Trophoblast cell (in vitro differentiated cells and primary cell): ENCODE results near the gene MTHFD1L.

Source experiments
- DNase-seq, 2 donors: peaks; one replicate each; pipeline ENCODE4 v3.0.0-alpha.2; 2016
- H2AFZ ChIP-seq: 2 replicates; pipeline ENCODE4 v1.6.1; 2013; ENCODE audit warnings: low read length, moderate library complexity, mild to moderate bottlenecking; ENCODE audit not compliant: insufficient read depth, poor library complexity
- H2AK5ac ChIP-seq: 2 replicates; pipeline ENCODE4 v1.6.1; 2013; ENCODE audit warnings: mild to moderate bottlenecking, low read length
- H2BK120ac ChIP-seq: 2 replicates; pipeline ENCODE4 v1.6.1; 2013; ENCODE audit warnings: low read length, mild to moderate bottlenecking, moderate library complexity; ENCODE audit not compliant: insufficient read depth, poor library complexity
- H2BK12ac ChIP-seq: 2 replicates; pipeline ENCODE4 v1.6.1; 2013; ENCODE audit warnings: mild to moderate bottlenecking, low read length, moderate library complexity
- H2BK5ac ChIP-seq: 2 replicates; pipeline ENCODE4 v1.6.1; 2013; ENCODE audit warnings: low read length, low read depth, moderate library complexity, mild to moderate bottlenecking; ENCODE audit not compliant: poor library complexity
- H3K14ac ChIP-seq: 2 replicates; pipeline ENCODE4 v1.6.1; 2013; ENCODE audit warnings: mild to moderate bottlenecking, low read length
- H3K18ac ChIP-seq: 2 replicates; pipeline ENCODE4 v1.6.1; 2013; ENCODE audit warnings: mild to moderate bottlenecking, low read length
- H3K23ac ChIP-seq: 2 replicates; pipeline ENCODE4 v1.6.1; 2013; ENCODE audit warnings: low read length
- H3K27ac ChIP-seq: 2 replicates; pipeline ENCODE4 v1.5.1; 2013; ENCODE audit warnings: low read depth, mild to moderate bottlenecking, inconsistent platforms, low read length, moderate library complexity
- H3K27me3 ChIP-seq: 2 replicates; pipeline ENCODE4 v1.6.1; 2013; ENCODE audit warnings: inconsistent platforms, mild to moderate bottlenecking, low read length, moderate library complexity; ENCODE audit not compliant: insufficient read depth
- H3K36me3 ChIP-seq, 2 experiments: 1 replicate in 1 of 2; 2 replicates in 1 of 2; pipeline ENCODE4 v1.6.1; 2013; ENCODE audit warnings: low read length in 2 of 2, mild to moderate bottlenecking in 2 of 2, moderate library complexity in 1 of 2; ENCODE audit not compliant: insufficient read depth in 2 of 2, control insufficient read depth in 1 of 2
- H3K4ac ChIP-seq: 2 replicates; pipeline ENCODE4 v1.6.1; 2013; ENCODE audit warnings: low read depth, mild to moderate bottlenecking, low read length, moderate library complexity
- H3K4me1 ChIP-seq, 2 experiments: 1 replicate in 1 of 2; 2 replicates in 1 of 2; pipeline ENCODE4 v1.6.1; 2013; ENCODE audit warnings: low read length in 2 of 2, mild to moderate bottlenecking in 2 of 2, moderate library complexity in 1 of 2; ENCODE audit not compliant: insufficient read depth in 2 of 2, control insufficient read depth in 1 of 2
- H3K4me2 ChIP-seq: 2 replicates; pipeline ENCODE4 v1.6.1; 2013; ENCODE audit warnings: inconsistent platforms, mild to moderate bottlenecking, low read length, moderate library complexity
- H3K4me3 ChIP-seq: 2 replicates; pipeline ENCODE4 v1.5.1; 2013; ENCODE audit warnings: mild to moderate bottlenecking, low read depth, low read length, inconsistent platforms
- H3K79me1 ChIP-seq: one replicate; pipeline ENCODE4 v1.6.1; 2013; ENCODE audit warnings: low read length
- H3K79me2 ChIP-seq: 2 replicates; pipeline ENCODE4 v1.6.1; 2013; ENCODE audit warnings: low read length, mild to moderate bottlenecking; ENCODE audit not compliant: control insufficient read depth, insufficient read depth, poor library complexity
- H3K9ac ChIP-seq: 2 replicates; pipeline ENCODE4 v1.6.1; 2013; ENCODE audit warnings: mild to moderate bottlenecking, low read length
- H3K9me3 ChIP-seq: 2 replicates; pipeline ENCODE4 v1.6.1; 2013; ENCODE audit warnings: low read depth, mild to moderate bottlenecking, control low read depth, inconsistent platforms, low read length; ENCODE audit not compliant: insufficient read depth
- H4K12ac ChIP-seq: 2 replicates; pipeline ENCODE4 v1.6.1; 2013; ENCODE audit warnings: low read depth, mild to moderate bottlenecking, low read length, moderate library complexity
- H4K8ac ChIP-seq: 2 replicates; pipeline ENCODE4 v1.6.1; 2013; ENCODE audit warnings: low read depth, mild to moderate bottlenecking, low read length, moderate library complexity
- H4K91ac ChIP-seq: one replicate; pipeline ENCODE4 v1.6.1; 2013; ENCODE audit warnings: low read depth, mild to moderate bottlenecking, low read length, moderate library complexity
- WGBS: extraction: QIAGEN DNeasy Blood & Tissue Kit; methylation state at CpG from one replicate; pipeline ENCODE4 v1.1.7; 2013; ENCODE audit warnings: missing lambda C conversion rate; ENCODE audit not compliant: insufficient read length, insufficient coverage; ENCODE audit errors: extremely low coverage; 5-methylcytosine and 5-hydroxymethylcytosine counted together

MTHFD1L gene

GRCh38 chr6:150919938-150920337, 54.4 kb downstream of the MTHFD1L start:
- no peaks in the 10 kb centered on the region for H3K79me1 ChIP-seq
- no peak overlapping the region for H4K8ac ChIP-seq
- no peak overlapping the region for H2BK12ac ChIP-seq
- no peak overlapping the region for H3K4me3 ChIP-seq
- no peak for DNase-seq
- H3K27ac ChIP-seq = no peak overlapping the region
- H3K9ac ChIP-seq = no peak overlapping the region
- H3K4me1 ChIP-seq = no peaks in the 10 kb centered on the region
- no CpG with 5 or more reads among the region's 2 CpGs for WGBS
- H3K23ac ChIP-seq = no peak overlapping the region
- H2BK5ac ChIP-seq = no peak overlapping the region
- H3K4ac ChIP-seq = no peak overlapping the region
- H2BK120ac ChIP-seq = no peak overlapping the region
- no peak overlapping the region for H3K14ac ChIP-seq
- H3K27me3 ChIP-seq = no peaks in the 10 kb centered on the region
- H2AK5ac ChIP-seq = no peak overlapping the region
- H3K18ac ChIP-seq = no peak overlapping the region
- no peak overlapping the region for H3K4me2 ChIP-seq
- no peaks in the 10 kb centered on the region for H3K79me2 ChIP-seq
- H4K12ac ChIP-seq = no peak overlapping the region
- peaks cover 12 to 15% of the 10 kb centered on the region in 2 experiments for H3K36me3 ChIP-seq
- H3K9me3 ChIP-seq = no peaks in the 10 kb centered on the region
- H2AFZ ChIP-seq = no peak overlapping the region
- H4K91ac ChIP-seq = no peak overlapping the region

GRCh38 chr6:150922137-150922536, 56.6 kb downstream of the MTHFD1L start:
- Histone ChIP-seq H4K8ac (no peak overlapping the region), H3K79me1 (no peaks in the 10 kb centered on the region)
- WGBS = no CpG with 5 or more reads among the region's 2 CpGs

GRCh38 chr6:150924808-150925589, 59.5 kb downstream of the MTHFD1L start:
- H2AFZ ChIP-seq = no peak overlapping the region
- H3K9me3 ChIP-seq = no peaks in the 10 kb centered on the region
- no peak overlapping the region for H4K12ac ChIP-seq
- no peaks in the 10 kb centered on the region for H3K79me2 ChIP-seq
- H2BK120ac ChIP-seq = no peak overlapping the region
- no CpG with 5 or more reads among the region's 11 CpGs for WGBS
- no peak overlapping the region for H3K4me3 ChIP-seq
- no peak overlapping the region for H4K8ac ChIP-seq
- H2BK12ac ChIP-seq = no peak overlapping the region
- DNase-seq = peak; percentile 50 to 68
- no peaks in the 10 kb centered on the region for H3K27me3 ChIP-seq
- H2BK5ac ChIP-seq = no peak overlapping the region
- H3K36me3 ChIP-seq = peaks cover 5 to 8% of the 10 kb centered on the region in 2 experiments
- no peak overlapping the region for H4K91ac ChIP-seq
- H3K23ac ChIP-seq = no peak overlapping the region
- no peak overlapping the region for H3K4ac ChIP-seq
- H3K14ac ChIP-seq = no peak overlapping the region
- H3K79me1 ChIP-seq = no peaks in the 10 kb centered on the region
- no peak overlapping the region for H3K4me2 ChIP-seq
- no peak overlapping the region for H3K27ac ChIP-seq
- H3K18ac ChIP-seq = no peak overlapping the region
- no peak overlapping the region for H3K9ac ChIP-seq
- H3K4me1 ChIP-seq = no peaks in the 10 kb centered on the region
- no peak overlapping the region for H2AK5ac ChIP-seq

More at GRCh38 chr6:150922137-150922536, 56.6 kb downstream of the MTHFD1L start:
- Histone ChIP-seq H2BK5ac (no peak overlapping the region), H3K27me3 (no peaks in the 10 kb centered on the region), H3K27ac (no peak overlapping the region), H4K12ac (no peak overlapping the region), H3K9ac (no peak overlapping the region), H2AFZ (no peak overlapping the region), H2BK120ac (no peak overlapping the region), H2AK5ac (no peak overlapping the region), H4K91ac (no peak overlapping the region), H3K4me1 (no peaks in the 10 kb centered on the region), H3K4me3 (no peak overlapping the region), H3K4ac (no peak overlapping the region), H3K23ac (no peak overlapping the region), H3K14ac (no peak overlapping the region), H3K4me2 (no peak overlapping the region), H3K79me2 (no peaks in the 10 kb centered on the region), H2BK12ac (no peak overlapping the region), H3K9me3 (no peaks in the 10 kb centered on the region), H3K36me3 (peaks cover 12 to 16% of the 10 kb centered on the region in 2 experiments), H3K18ac (no peak overlapping the region)
- no peak for DNase-seq

- Histone ChIP-seq H4K8ac (no peak overlapping the region), H3K9me3 (no peaks in the 10 kb centered on the region), H2BK12ac (no peak overlapping the region), H2AK5ac (no peak overlapping the region), H3K18ac (no peak overlapping the region), H3K27ac (no peak overlapping the region), H2BK5ac (no peak overlapping the region), H3K79me1 (no peaks in the 10 kb centered on the region), H3K14ac (no peak overlapping the region), H3K4me1 (no peaks in the 10 kb centered on the region), H3K23ac (no peak overlapping the region), H2BK120ac (no peak overlapping the region), H3K4ac (no peak overlapping the region), H3K79me2 (no peaks in the 10 kb centered on the region), H2AFZ (no peak overlapping the region), H4K12ac (no peak overlapping the region), H3K27me3 (no peaks in the 10 kb centered on the region), H4K91ac (no peak overlapping the region), H3K9ac (no peak overlapping the region), H3K4me3 (no peak overlapping the region), H3K36me3 (peaks cover 5 to 8% of the 10 kb centered on the region in 2 experiments), H3K4me2 (no peak overlapping the region)
- DNase-seq = no peak
- WGBS = no CpG with 5 or more reads among the region's 5 CpGs
Observed at GRCh38 chr6:150925590-150925928, 60.1 kb downstream of the MTHFD1L start.
